GM10248 (cell line): ENCODE results near the gene USH1C.

ENCODE experiments used
- CTCF ChIA-PET: fragments of 300-600 bp; sonication (Branson Sonifier 250); formaldehyde crosslinking; extraction: SDS; loops from one replicate; lab custom pipeline; 2021; ENCODE audit warnings: antibody characterized with exemption; lab: Yijun Ruan, JAX
- POLR2A ChIA-PET: fragments of 350-650 bp; sonication (Branson Sonifier 250); formaldehyde crosslinking; extraction: SDS; loops from one replicate; lab custom pipeline; 2020; ENCODE audit warnings: antibody characterized with exemption; lab: Yijun Ruan, JAX
- DNase-seq: peaks from one replicate; pipeline ENCODE4 v3.0.0; 2012; ENCODE audit errors: extremely low spot score
- CTCF ChIP-seq: IDR thresholded peaks from 2 replicates; pipeline ENCODE4 v1.5.1; 2012; ENCODE audit warnings: mild to moderate bottlenecking, low read depth; ENCODE audit errors: extremely low read depth, missing control alignments, control extremely low read depth

Gene USH1C

GRCh38 chr11:17519061-17519885 lies 24.9 kb downstream of the USH1C start:
- no peak for TF ChIP-seq CTCF
- no peak for DNase-seq
- CTCF ChIA-PET, result interaction anchor here (0.8 to 15.2 kb wide), 5 partner anchors 10 to 134 kb away, joined by 3 to 220 read pairs (median 4); partner anchors contain the start of gene KCNJ11
- POLR2A ChIA-PET, result no interaction called here

DNA sequence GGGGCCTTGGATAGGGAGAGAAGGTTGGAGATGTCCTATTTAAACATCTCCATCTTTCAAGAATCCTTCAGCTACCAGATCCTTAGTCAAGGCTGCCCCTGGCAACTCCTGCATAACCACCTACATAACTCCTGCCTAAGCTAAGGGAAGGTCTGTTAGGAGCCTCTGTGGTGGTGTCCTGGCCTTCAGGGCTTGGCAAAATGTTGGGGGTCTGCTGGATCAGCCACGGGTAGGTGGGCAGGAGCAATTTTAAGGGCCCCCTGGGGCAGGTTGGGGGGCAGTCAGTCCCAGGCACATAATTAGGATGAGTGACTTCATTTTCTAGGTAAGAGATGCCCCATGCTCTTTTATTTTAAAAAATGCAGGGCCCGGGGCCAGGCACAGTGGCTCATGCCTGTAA lies 25.9 kb downstream of the USH1C start:
- no peak for DNase-seq
- no peak for TF ChIP-seq CTCF
- CTCF ChIA-PET, result interaction anchor here (1.4 to 15.2 kb wide), 3 partner anchors 11 to 133 kb away, joined by 3 to 220 read pairs (median 83); partner anchors contain the start of gene KCNJ11
- POLR2A ChIA-PET, result no interaction called here

DNA sequence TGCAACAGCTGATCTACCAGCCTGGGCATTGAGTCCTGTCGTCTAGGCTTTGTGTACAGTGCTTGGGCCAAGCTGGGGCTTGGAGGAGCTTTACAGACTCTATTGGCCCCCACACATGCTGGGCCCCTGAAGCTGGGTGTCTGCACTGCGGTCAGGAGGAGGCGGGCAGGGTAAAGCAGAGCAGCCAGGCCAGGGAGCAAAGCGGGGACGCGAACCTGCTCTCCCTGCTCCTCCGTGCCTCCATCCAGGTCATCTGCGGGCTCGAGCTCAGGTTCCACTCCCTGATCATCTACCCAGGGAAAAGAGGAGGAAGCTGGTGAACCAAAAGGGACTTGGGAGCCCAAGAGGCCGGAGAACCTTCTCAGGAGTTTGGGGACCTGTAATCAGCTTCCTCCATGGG lies 27.0 kb downstream of the USH1C start:
- ChIA-PET CTCF (interaction anchor here (1.4 to 15.2 kb wide), 4 partner anchors 10 to 132 kb away, joined by 5 to 220 read pairs (median 44); partner anchors contain the start of gene KCNJ11), POLR2A (no interaction called here)
- TF ChIP-seq CTCF, result no peak
- DNase-seq, result no peak

GRCh38 chr11:17516551-17517150 lies 27.6 kb downstream of the USH1C start:
- ChIA-PET POLR2A (interaction anchor here (0.6 kb wide), 1 partner anchor 921 kb away, joined by 6 read pairs; no protein-coding TSS in a partner anchor), CTCF (interaction anchor here (1.4 to 10.4 kb wide), 4 partner anchors 9 to 133 kb away, joined by 5 to 83 read pairs (median 6); no protein-coding TSS in a partner anchor)
- no peak for TF ChIP-seq CTCF
- no peak for DNase-seq

DNA sequence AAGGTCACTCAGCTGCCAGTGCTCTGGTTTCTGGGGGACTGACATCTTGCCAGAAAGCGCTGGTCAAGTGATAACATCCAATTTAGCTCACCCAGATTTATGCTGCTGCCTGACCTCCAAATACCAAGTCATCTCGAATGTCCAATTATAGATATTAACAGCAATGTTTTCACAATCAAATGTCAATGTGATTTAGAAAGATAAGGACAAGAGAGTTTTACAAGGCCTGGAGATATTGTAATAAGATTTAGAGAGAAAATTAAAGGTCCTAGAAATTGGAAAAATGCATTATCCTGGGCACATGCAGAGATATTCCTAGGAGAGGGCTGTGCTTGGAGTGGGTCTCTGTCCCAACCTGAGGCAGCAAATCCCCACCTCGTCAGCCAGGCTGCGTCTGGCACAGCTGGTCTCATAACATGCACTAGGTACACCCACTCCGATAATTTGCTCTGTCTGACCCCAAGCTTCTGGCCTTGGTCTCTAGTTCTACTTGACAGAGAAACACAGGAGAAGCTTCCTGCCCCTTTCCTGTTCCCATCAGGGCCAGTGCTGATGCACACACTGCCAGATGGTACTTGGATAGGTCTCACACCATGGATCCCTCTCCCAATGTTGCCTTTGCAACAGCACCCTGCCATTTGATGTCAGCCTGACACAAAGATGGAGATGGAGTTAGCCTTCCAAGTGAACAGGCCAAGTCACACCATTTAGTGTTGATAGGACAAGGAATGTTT lies 28.6 kb downstream of the USH1C start:
- CTCF ChIA-PET, result interaction anchor here (0.9 to 10.4 kb wide), 6 partner anchors 8 to 132 kb away, joined by 3 to 83 read pairs (median 5); partner anchors contain the start of gene KCNJ11
- no peak for TF ChIP-seq CTCF
- POLR2A ChIA-PET, result no interaction called here
- no peak for DNase-seq

- ChIA-PET CTCF (interaction anchor here (1.0 to 10.4 kb wide), 5 partner anchors 8 to 128 kb away, joined by 3 to 83 read pairs (median 5); partner anchors contain the start of gene KCNJ11), POLR2A (no interaction called here)
- DNase-seq, result no peak
- TF ChIP-seq CTCF, result no peak
Measured at GRCh38 chr11:17514476-17514875, 29.7 kb downstream of the USH1C start.
